ENCODE results near the gene HIVEP3. TPM values are rescaled to one million over a fixed set of nuclear protein-coding genes. Genes with fewer than 3 reads are reported as not detected.

Gene HIVEP3
- total RNA-seq, 4 donors from 2014 or later: 3.2 to 11.0 (median 4.2) TPM

DNA sequence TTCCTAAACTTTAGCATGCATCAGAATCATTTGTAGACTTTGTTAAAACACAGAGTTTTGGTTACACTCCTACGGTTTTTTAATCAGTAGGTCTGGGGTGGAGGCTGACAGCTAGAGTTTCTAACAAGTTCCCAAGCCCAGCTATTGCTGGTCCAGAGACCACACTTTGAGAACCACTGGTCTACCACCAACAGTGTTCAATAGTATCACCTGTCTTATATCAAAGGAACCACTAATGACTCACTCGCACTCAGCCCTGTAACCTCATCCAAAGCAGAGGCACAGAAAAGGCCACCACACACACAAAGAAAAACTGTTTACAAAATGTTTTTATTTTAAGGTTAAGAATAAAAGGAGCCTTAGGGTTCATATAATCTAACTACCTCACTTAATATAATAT lies 68.7 kb downstream of the HIVEP3 start:
- H3K4me3 ChIP-seq: no peak overlapping the region
- no peaks in the 10 kb centered on the region for H3K27me3 ChIP-seq
- peaks cover 0 to 4% (median 0%) of the 10 kb centered on the region in 3 donors for H3K36me3 ChIP-seq
- 60 to 68% methylated on average over 2 of the region's 2 CpGs for WGBS, 2 donors
- TF ChIP-seq POLR2A (IDR thresholded peaks at IDR 0.05): no peak
- TF ChIP-seq, protein P1, sequence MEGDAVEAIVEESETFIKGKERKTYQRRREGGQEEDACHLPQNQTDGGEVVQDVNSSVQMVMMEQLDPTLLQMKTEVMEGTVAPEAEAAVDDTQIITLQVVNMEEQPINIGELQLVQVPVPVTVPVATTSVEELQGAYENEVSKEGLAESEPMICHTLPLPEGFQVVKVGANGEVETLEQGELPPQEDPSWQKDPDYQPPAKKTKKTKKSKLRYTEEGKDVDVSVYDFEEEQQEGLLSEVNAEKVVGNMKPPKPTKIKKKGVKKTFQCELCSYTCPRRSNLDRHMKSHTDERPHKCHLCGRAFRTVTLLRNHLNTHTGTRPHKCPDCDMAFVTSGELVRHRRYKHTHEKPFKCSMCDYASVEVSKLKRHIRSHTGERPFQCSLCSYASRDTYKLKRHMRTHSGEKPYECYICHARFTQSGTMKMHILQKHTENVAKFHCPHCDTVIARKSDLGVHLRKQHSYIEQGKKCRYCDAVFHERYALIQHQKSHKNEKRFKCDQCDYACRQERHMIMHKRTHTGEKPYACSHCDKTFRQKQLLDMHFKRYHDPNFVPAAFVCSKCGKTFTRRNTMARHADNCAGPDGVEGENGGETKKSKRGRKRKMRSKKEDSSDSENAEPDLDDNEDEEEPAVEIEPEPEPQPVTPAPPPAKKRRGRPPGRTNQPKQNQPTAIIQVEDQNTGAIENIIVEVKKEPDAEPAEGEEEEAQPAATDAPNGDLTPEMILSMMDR (IDR thresholded peaks at IDR 0.05): no peak
- H3K27ac ChIP-seq: no peak overlapping the region
- peaks cover 0 to 4% (median 0%) of the 10 kb centered on the region in 3 donors for H3K4me1 ChIP-seq
- no peaks in the 10 kb centered on the region for H3K9me3 ChIP-seq
- DNase-seq: no peak
- intact Hi-C loops (cut with DNase I): no loop called here

DNA sequence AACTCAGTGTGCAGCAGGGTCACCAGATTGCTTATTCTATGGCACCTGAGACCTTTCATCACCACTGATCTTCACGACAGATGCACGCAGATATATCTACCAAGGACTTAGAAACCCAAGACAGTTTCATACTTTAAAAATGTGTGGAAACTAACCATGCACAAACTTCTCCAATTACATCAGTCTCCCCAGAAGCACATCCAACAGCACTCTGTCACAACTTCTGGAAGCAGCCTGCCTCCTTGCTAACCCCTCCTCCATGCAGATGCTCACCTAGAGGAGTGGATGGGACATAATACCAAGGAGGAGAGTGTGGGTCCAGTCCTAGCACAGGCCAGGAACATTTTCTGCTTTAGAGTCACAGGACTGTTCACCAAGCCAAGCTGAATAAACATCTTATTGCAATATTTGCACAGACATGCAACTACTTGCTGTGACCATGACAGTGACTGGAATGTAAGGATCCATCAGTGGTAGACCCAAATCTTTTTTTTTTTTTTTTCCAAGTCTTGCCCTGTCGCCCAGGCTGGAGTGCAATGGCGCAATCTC lies 69.4 kb downstream of the HIVEP3 start:
- Histone ChIP-seq H3K4me1 (peaks cover 0 to 4% (median 0%) of the 10 kb centered on the region in 3 donors), H3K27me3 (no peaks in the 10 kb centered on the region), H3K27ac (no peak overlapping the region), H3K9me3 (no peaks in the 10 kb centered on the region), H3K36me3 (peaks cover 0 to 4% (median 0%) of the 10 kb centered on the region in 3 donors), H3K4me3 (no peak overlapping the region)
- intact Hi-C loops (cut with DNase I): no loop called here
- WGBS, 2 donors: 74 to 91% methylated on average over 4 of the region's 4 CpGs
- no peak for DNase-seq
- no peak for TF ChIP-seq POLR2A (IDR thresholded peaks at IDR 0.05)
- TF ChIP-seq, protein P1 (IDR thresholded peaks at IDR 0.05): no peak

DNA sequence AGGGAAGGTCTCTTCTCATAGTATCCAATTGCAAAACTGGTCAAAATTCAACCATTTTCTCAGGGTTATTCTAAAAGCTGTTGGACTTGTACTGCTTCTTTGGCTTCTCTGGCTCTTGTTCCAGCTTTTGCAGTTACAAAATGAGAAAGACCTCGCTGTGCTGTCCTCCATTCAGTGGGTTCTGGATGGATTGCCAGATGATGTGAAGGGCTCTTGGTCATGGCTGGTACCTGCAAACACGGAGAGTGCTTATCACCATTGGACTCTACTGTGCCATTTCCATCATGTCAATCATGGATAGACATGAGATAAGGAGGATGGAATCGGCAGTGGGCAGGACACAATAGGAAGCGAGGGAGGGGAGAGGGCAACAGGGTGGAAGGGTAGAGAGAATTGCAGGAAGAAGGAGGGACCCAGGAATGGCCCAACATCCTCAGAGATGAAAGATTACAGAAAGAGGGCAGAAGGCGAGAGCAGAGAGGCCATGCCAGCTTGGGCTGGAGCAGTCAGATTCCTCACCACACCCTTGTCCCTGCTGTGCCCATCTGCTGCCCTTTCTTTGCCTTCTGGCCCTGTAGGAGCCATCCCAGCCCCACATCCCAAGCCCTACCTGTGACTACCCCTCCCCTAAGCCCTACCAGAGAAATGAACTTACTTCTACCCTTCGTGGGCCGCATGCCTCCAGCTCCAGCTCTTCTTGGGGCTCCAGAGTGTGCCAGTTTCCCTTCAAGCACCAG lies 70.3 kb downstream of the HIVEP3 start:
- TF ChIP-seq, protein P1 (IDR thresholded peaks at IDR 0.05): no peak

DNA sequence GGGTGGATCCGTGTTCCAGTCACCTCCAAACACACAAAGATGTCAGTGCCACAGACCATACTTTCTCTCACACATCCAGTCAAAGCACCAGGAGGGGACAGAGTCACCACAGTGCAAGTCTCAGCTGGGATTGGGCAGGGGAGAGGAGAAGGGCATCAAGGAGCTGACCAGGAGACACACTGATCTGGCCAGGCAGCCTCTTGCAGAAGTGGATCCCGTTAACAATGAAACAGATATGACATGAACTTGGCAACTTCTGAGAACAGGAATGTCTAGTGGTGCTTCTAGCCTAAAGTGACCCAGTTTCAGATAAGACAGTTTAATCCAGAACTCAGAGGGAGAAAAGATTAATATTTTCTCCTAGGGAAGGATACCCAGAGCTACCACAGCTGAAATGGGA lies 71.0 kb downstream of the HIVEP3 start:
- Histone ChIP-seq H3K9me3 (no peaks in the 10 kb centered on the region), H3K27ac (no peak overlapping the region), H3K27me3 (no peaks in the 10 kb centered on the region), H3K4me3 (no peak overlapping the region), H3K36me3 (peaks cover 0 to 4% (median 0%) of the 10 kb centered on the region in 3 donors), H3K4me1 (peaks cover 0 to 9% (median 0%) of the 10 kb centered on the region in 3 donors)
- no peak for DNase-seq
- no peak for TF ChIP-seq POLR2A (IDR thresholded peaks at IDR 0.05)
- TF ChIP-seq, protein P1 (IDR thresholded peaks at IDR 0.05): no peak
- 57 to 63% methylated on average over 2 of the region's 2 CpGs for WGBS, 2 donors
- intact Hi-C loops (cut with DNase I): no loop called here

More for the DNA sequence above, 70.3 kb downstream of the HIVEP3 start:
- intact Hi-C loops (cut with DNase I): no loop called here
- H3K4me3 ChIP-seq: no peak overlapping the region
- no peak for DNase-seq
- no peak overlapping the region for H3K27ac ChIP-seq
- no peaks in the 10 kb centered on the region for H3K9me3 ChIP-seq
- no peaks in the 10 kb centered on the region for H3K27me3 ChIP-seq
- H3K36me3 ChIP-seq: peaks cover 0 to 4% (median 0%) of the 10 kb centered on the region in 3 donors
- 85 to 90% methylated on average over 5 to 7 of the region's 7 CpGs for WGBS, 2 donors
- peaks cover 0 to 8% (median 0%) of the 10 kb centered on the region in 3 donors for H3K4me1 ChIP-seq

DNA sequence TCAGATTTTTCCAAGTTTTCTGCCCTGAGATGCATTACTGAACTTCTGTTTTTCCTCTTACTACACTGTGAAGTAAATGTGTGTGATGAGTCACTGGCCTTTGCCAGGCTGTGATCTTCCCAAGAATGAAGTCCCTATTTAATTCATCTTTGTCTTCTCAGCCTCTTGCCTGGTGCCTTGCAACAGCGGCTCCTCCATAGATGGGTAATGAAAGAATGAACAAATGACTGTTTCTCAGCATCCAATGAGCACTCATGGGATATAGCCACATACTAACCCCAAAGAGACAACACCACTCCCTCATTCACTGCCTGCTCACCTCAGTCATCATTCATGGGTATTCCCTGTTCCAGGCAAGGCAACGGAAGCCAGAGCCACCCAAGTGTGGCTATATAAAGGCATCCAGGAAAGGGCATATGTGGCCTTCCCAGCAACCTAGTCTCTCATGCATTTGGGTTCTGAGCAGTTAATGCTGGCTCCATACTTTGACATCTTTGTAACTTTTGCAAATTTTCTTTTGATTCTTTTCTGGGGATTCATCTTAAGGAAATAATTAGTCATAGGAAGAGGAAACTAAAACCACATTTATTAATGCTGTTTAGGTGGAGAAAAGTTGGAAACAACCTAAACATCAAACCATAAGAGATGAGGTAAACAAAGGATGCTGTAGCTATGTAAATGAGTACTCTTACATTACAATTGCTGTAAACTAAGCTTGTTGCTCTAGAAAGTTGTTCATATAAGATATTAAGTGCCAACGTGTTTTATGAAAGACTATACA lies 71.9 kb downstream of the HIVEP3 start:
- H3K4me3 ChIP-seq: no peak overlapping the region
- peaks cover 0 to 4% (median 0%) of the 10 kb centered on the region in 3 donors for H3K36me3 ChIP-seq
- intact Hi-C loops (cut with DNase I): no loop called here
- no peak for DNase-seq
- no peak overlapping the region for H3K27ac ChIP-seq
- WGBS, 2 donors: 70 to 77% methylated on average over 3 of the region's 3 CpGs
- TF ChIP-seq, protein P1 (IDR thresholded peaks at IDR 0.05): no peak
- TF ChIP-seq POLR2A (IDR thresholded peaks at IDR 0.05): no peak
- H3K27me3 ChIP-seq: no peaks in the 10 kb centered on the region
- H3K4me1 ChIP-seq: peaks cover 0 to 9% (median 0%) of the 10 kb centered on the region in 3 donors
- H3K9me3 ChIP-seq: no peaks in the 10 kb centered on the region

Data from esophagus squamous epithelium (tissue), 5 donors.